ENCODE results near the gene GAS7. TPM values are rescaled to one million over a fixed set of nuclear protein-coding genes. Genes with fewer than 3 reads are reported as not detected.

GAS7 gene
- total RNA-seq, 6 donors from 2014 or later = 19.9 to 87.1 (median 41.5) TPM

DNA sequence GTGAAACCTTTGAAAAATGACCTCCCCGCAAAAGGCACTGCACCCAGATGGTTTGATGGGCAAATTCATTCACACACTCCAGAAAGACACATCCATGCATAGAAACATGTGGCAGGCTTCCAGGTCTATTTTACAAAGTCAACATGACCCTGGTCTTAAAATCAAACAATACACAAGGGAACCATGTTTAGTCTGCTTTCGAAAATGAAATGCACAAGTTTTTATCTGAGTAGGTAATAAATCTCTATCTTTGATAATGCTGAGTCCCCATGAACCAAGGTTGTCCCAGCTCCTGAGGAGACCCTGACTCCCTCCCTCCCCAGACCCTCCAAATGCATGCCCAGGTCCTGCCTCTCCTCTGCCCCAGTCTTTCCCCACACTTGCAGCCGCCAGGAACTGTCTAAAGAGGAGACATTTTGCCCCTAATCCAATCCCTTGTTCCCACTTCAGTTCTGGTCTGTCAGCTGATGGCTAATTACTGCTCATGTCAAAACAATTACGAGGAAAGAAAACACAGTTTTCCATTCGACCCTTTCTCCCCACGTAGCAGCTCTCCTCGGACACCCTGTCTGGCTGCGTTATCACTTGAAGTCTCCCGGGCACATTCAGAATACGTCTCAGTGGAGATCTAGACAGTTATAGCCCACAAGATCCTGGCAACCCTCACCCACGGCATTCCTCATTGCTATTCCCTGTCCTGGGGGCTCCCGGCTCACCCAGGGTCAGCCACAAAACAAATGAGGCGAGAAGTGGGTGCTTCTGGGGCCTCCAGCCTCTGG, 224.5 kb downstream of the GAS7 start:
- Histone ChIP-seq H3K4me3 (no peak overlapping the region), H3K27ac (peak overlapping the region; percentile 42 to 63 (median 58)), H3K27me3 (no peaks in the 10 kb centered on the region), H3K36me3 (no peaks in the 10 kb centered on the region), H3K4me1 (peaks cover 4 to 20% (median 13%) of the 10 kb centered on the region in 4 donors), H3K9me3 (no peaks in the 10 kb centered on the region)
- DNase-seq = no peak
- no peak for ATAC-seq (ENCODE audit: low FRiP score in 2 of 2)
- 61 to 62% methylated on average over 13 of the region's 13 CpGs for WGBS, 2 donors
- TF ChIP-seq, protein P1, sequence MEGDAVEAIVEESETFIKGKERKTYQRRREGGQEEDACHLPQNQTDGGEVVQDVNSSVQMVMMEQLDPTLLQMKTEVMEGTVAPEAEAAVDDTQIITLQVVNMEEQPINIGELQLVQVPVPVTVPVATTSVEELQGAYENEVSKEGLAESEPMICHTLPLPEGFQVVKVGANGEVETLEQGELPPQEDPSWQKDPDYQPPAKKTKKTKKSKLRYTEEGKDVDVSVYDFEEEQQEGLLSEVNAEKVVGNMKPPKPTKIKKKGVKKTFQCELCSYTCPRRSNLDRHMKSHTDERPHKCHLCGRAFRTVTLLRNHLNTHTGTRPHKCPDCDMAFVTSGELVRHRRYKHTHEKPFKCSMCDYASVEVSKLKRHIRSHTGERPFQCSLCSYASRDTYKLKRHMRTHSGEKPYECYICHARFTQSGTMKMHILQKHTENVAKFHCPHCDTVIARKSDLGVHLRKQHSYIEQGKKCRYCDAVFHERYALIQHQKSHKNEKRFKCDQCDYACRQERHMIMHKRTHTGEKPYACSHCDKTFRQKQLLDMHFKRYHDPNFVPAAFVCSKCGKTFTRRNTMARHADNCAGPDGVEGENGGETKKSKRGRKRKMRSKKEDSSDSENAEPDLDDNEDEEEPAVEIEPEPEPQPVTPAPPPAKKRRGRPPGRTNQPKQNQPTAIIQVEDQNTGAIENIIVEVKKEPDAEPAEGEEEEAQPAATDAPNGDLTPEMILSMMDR (IDR thresholded peaks at IDR 0.05) = no peak
- TF ChIP-seq POLR2AphosphoS5 (IDR thresholded peaks at IDR 0.05) (no peak), EP300 (IDR thresholded peaks at IDR 0.05) (no peak), POLR2A (IDR thresholded peaks at IDR 0.05) (no peak)

- H3K4me3 ChIP-seq = no peak overlapping the region
- no peaks in the 10 kb centered on the region for H3K27me3 ChIP-seq
- ATAC-seq (ENCODE audit: low FRiP score in 2 of 2) = peak in 1 of 2 donors; percentile 71
- peaks cover 4 to 20% (median 13%) of the 10 kb centered on the region in 4 donors for H3K4me1 ChIP-seq
- 11 to 46% methylated on average over 2 to 4 of the region's 4 CpGs for WGBS, 2 donors
- H3K9me3 ChIP-seq = no peaks in the 10 kb centered on the region
- TF ChIP-seq EP300 (IDR thresholded peaks at IDR 0.05) (no peak), POLR2AphosphoS5 (IDR thresholded peaks at IDR 0.05) (no peak), POLR2A (IDR thresholded peaks at IDR 0.05) (no peak)
- TF ChIP-seq, protein P1 (IDR thresholded peaks at IDR 0.05) = no peak
- H3K27ac ChIP-seq = peak overlapping the region in 1 of 4 donors; percentile 4
- peak in 1 of 2 donors; percentile 34 for DNase-seq
- H3K36me3 ChIP-seq = no peaks in the 10 kb centered on the region
Observed at GRCh38 chr17:9971991-9972390, 226.4 kb downstream of the GAS7 start.

DNA sequence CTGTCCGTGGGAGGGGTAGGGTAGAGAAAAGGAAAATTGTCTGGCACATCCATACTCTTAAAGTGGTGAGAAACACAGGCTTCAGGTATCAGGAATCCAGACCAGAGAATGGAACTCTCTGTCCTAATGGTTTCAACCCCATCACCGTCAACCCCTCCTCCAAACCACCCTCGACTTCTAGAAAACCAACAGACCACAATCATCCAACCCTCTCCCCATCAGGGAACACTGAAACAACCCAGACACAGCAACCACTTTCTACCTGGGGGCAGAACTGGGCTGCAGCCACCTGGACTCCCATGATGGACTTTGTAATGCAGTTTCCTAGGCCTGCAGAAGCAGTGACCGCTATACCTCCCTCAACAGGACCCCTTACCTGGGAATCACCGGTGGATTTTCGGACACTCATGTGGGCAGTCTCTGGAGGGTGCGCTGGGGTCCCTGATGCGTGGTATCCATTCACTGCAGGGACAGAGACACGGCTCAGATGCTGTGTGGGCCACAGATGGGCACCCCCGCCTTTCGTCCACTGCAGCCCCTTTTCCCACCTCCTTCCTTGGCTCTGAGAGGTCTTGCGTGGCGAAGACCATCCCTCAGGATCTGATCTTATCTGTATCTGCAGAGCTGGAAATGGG, 229.0 kb downstream of the GAS7 start:
- no peak overlapping the region for H3K4me3 ChIP-seq
- ATAC-seq (ENCODE audit: low FRiP score in 2 of 2) (peak in 1 of 2 donors; percentile 15), DNase-seq (no peak)
- no peak overlapping the region for H3K27ac ChIP-seq
- H3K4me1 ChIP-seq = peaks cover 4 to 15% (median 11%) of the 10 kb centered on the region in 4 donors
- H3K36me3 ChIP-seq = no peaks in the 10 kb centered on the region
- TF ChIP-seq, protein P1 (IDR thresholded peaks at IDR 0.05) = no peak
- TF ChIP-seq EP300 (IDR thresholded peaks at IDR 0.05) = no peak
- TF ChIP-seq POLR2AphosphoS5 (IDR thresholded peaks at IDR 0.05) = no peak
- no peak for TF ChIP-seq POLR2A (IDR thresholded peaks at IDR 0.05)
- H3K27me3 ChIP-seq = no peaks in the 10 kb centered on the region
- 81 to 83% methylated on average over 13 of the region's 13 CpGs for WGBS, 2 donors
- no peaks in the 10 kb centered on the region for H3K9me3 ChIP-seq

DNA sequence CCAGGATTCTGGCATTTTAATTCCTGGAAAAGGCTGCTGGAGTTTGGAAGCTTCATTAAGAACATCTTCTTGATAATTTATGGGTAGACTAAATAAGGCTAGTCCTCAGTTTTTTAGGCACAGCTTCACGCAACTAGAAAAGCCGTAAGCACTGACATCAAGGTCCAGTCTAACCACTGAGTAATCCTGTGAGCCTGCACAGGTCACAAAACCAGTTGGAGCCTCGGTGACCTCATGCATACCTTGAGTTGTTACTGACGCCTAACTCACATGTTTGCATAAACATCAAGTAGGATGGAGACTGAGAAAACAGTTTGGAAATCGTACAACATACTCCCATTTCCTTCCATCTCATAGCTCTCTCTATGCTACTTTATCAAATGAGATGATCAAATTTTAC, 229.5 kb downstream of the GAS7 start:
- Histone ChIP-seq H3K27ac (no peak overlapping the region), H3K27me3 (no peaks in the 10 kb centered on the region), H3K36me3 (no peaks in the 10 kb centered on the region), H3K4me3 (no peak overlapping the region), H3K4me1 (peaks cover 4 to 12% (median 9%) of the 10 kb centered on the region in 4 donors), H3K9me3 (no peaks in the 10 kb centered on the region)
- TF ChIP-seq, protein P1 (IDR thresholded peaks at IDR 0.05) = no peak
- no peak for TF ChIP-seq POLR2AphosphoS5 (IDR thresholded peaks at IDR 0.05)
- TF ChIP-seq EP300 (IDR thresholded peaks at IDR 0.05) = no peak
- TF ChIP-seq POLR2A (IDR thresholded peaks at IDR 0.05) = no peak
- WGBS, 2 donors = 62 to 71% methylated on average over 5 of the region's 5 CpGs
- DNase-seq = no peak
- no peak for ATAC-seq (ENCODE audit: low FRiP score in 2 of 2)
